DMS53 treated with DMSO at 0.1 percent for 48 hours (cell line): ENCODE data around the gene TMEM221.
"Not testable (repeated sequence)": the region's sequence is repeated elsewhere in the genome, so short reads cannot be mapped to it uniquely, and the experiment has no call there.

ENCODE experiments used
- DNase-seq: peaks from one replicate; lab custom pipeline; 2025; ENCODE audit not compliant: unreplicated experiment; lab: John Stamatoyannopoulos, UW

TMEM221 gene

DNA sequence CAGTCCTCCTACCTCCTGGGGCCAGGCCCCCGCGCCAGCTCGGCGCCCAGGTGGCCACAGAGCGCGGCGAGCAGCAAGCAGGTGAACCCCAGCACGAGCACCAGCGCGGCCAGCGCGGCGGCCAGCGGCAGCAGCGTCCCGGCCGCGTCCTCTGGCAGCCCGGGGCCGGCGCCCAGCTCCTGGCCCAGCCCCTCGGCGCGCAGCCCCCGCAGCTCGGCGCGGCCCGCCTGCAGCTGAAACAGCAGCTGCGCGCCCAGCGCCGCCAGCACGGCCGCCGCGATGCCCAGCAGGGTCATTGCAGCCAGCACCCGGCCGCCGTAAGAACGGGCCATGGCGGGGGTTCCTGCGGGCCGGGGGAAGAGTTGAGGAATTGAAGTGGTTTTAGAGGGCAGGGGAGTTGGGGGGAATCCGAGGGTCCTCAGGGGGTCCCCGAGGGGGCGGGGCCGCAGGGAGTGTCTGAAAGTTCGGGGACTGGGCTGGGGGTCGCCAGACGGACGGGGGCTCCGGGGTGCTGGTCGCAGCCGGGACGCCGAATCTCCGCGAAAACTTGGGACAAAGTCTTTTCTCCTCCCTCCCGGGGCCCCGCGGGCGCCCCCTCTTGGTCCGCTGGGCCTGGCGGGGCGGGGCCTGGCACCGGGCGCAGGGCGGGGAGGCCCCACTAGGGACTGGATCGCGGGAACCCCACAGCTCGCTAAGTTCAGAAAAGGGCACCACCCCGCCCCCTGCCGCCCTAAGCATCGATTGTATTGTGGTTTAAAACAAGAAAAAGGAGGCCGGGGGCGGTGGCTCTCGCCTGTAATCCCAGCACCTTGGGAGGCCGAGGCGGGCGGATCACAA is at the start of gene TMEM221:
TMEM221 (minus strand) TSS at position 538 of the 837 bp plus-strand sequence; CDS start at position 332, 206 bp downstream.
- DNase-seq: no peak

DNA sequence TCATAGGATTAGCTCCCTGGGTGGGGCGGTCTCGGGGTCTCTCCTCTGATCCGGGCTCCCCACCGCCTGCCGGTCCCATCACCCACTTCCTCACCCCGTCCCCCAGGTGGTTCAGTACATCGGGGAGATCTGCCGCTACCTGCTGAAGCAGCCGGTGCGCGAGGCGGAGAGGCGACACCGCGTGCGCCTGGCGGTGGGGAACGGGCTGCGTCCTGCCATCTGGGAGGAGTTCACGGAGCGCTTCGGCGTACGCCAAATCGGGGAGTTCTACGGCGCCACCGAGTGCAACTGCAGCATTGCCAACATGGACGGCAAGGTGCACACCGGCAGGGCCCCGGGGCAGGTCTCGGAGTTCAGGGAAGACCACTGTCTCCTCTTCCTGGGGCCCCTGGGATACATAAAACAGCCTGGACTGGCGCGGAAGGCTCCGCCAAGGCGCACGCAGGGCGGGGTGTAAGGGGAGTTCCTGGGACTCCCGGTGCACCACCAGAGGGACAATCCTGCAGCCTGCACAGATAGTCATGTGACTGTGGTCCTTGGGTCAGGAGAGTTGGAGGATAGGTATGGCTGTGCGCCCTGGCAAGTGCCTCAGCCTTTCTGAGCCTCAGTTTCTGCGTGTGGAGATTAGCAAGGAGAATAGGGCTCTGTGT is 48.8 kb upstream of the TMEM221 start:
- DNase-seq: no peak

DNA sequence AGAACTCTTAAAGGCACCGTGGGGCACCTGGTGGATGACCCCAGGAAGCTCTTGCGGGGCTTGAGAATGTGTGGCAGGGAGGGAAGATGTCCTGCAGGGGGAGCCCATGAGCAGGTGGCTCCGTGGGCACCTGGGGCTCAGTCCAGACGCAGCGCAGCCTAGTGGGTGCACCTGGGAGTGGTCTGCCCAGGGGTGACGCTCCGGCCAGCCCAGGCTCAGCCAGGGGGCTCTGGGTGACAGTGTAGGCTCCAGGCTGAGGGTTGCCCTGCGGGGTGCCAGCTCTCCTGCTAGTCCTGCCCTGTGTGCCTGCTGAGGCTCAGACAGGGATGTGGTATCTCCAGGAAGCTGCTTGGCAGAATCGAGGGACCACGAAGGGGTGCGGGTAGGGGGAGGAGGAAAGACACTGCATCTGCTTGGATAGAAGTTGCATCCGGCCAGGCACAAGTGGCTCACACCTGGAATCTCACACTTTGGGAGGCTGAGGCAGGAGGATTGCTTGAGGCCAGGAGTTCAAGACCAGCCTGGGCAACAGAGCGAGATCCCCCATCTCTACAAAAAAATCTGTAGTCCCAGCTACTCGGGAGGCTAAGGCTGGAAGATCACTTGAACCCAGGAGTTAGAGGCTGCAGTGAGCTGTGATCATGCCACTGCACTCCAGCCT is 48.0 kb upstream of the TMEM221 start:
- DNase-seq: peak; percentile 44

DNA sequence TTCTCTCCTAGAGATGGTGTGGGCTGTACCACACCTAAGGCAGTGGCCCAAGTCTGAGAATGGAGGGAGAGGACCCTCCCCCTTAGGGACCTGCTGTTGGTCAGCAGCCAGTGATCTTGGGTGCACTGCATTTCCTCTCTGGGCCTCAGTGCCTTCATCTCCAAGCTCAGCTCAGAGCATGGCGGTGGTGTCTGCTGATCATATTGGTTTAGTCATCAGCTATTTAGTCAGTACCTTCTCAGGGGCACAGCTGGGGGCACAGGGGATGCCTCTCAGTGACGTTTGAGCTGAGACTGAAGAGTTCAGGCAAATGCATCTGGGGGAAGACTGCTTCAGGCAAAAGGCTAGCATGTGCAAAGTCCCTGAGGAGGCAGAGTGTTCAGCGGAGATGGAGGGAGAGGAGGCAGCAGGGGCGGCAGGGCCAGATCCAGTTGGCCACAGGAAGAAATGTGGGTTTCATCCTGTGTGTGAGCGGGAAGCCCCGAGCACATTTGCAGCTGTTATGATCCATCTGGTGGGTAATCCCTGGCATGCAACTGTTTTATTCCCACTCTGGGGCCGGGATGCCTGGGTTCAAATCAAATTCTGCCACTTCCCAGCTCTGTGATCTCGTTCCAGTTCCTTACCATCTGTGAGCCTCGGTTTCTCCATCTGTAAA is 47.3 kb upstream of the TMEM221 start:
- no peak for DNase-seq

DNA sequence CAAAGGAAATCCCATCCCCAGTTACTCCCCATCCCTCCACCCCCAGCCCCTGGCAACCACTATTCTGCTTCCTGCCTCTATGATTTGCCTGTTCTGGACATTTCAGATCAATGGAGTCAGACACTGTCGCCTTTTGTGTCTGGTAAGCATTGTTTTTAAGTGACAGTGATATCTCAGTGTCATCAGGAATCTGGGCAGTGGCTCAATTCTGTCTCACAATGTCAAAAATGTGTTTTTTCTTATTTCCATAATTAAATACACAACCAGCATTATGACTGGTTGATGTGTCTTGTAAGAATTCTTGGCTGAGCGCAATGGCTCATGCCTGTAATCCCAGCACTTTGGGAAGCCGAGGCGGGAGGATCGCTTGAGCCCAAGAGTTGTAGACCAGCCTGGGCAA is 42.8 kb upstream of the TMEM221 start:
- no peak for DNase-seq

DNA sequence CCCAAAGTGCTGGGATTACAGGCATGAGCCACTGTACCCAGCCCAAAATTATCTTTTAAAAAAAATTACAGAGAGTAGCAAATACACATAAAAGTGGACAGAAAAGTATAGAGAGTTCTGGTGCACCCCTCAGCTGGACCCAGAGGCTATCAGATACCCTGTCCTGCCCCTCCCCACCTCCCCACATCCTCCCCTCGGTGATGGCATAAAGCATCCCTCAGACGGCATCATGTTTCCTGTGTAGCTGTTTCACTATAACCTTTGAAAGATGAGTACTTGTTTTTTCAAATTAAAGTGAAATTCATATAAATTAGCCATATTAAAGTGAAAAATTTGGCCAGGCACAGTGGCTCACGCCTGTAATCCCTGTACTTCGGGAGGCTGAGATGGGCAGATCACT is 41.9 kb upstream of the TMEM221 start:
- no peak for DNase-seq

DNA sequence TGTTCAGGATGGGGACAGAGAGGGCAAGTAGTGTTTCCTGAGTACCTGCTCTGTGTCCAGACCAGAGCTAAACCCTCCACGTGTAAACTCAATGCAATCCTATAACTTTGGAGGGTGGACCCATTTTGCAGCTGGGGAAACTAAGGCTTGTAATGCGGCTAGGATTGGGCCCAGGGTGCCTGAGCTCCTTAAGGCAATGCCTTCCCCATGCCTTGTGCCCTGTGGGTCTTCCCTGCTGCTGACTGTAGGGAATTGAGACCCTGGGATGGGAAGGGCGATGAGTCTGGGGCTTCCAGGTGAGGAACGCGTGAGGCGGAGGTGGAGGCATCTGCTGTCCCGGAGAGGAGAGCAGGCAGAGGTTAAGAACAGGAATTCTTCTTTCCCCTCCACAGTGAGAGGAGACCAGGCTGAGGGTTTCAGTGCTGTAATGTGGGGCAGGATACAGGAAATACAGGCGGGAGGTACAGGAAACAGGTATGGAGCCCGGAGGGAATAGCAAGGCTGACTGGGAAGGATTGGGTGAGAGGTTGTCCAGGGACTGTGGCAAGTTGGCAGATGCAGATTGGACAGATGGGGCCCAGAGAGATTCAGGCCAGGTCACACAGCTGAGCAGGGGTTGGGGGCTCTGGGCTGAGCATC is 41.0 kb upstream of the TMEM221 start:
- DNase-seq: no peak

DNA sequence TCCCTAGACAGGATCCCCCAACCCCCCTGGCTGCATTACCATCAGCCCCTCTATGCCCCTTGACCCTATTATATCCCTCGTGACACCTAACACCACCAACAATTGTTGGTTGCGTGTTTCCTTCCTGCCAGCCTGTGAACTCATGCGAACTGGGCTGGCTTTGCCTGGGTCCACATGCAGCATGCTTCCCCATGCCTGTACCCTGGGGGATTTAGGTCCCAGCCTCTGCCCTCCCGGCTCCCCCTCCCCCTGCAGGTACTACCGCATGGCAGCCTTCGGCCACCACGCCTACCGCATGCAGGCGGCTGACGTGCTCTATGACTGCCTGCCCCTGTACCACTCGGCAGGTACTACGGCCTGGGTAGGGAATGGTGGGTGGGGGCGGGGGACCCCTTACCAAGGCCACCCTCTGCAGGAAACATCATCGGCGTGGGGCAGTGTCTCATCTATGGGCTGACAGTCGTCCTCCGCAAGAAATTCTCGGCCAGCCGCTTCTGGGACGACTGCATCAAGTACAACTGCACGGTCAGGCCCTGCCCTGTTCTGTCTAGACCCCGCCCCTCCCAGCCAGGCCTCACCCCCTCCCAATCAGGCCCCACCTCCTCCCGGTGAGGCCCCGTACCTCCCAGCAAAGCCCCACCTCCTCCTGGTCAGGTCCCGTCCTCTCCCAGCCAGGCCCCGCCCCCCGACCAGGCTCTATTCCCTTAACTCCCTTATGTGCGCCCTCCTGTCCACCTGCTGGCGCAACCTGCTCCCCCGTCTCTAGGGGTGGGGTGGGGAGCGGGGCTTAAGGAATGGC is 40.3 kb upstream of the TMEM221 start:
- DNase-seq: peak; percentile 50

DNA sequence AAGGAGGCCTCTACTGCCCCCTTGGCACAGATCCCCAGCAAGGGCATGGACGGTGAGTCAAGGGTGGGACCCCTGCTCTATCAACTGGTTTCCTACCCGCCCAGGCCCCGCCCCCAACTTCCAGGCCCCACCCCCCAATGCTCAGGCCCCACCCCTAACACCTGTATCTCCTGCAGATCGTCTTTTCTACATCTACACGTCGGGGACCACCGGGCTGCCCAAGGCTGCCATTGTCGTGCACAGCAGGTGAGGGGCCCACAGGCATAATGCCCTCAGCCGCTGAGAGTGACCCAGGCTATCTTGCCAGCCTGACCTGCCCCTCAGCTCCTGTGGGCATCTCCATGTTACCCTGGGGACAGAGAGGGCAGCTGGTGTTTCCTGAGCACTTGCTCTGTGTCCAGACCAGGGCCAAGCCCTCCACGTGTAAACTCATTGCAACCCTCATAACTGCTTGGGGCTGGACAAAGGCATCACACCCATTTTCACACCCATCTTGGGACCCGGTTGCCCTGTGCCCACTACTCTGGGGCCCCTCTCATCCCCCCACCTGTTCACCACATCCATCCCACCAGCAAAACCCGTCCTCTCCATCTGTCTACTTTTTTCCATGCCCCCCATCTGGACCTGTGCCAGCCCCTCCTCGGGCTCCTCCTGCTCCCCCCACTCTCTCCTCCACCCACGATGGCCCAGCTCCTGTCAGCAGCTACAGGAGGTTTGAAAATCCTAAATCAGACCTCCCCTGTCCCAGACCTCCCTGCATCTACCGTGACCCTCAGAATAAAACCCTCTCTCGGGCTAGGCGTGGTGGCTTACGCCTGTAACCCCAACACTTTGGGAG is 39.0 kb upstream of the TMEM221 start:
- no peak for DNase-seq

DNA sequence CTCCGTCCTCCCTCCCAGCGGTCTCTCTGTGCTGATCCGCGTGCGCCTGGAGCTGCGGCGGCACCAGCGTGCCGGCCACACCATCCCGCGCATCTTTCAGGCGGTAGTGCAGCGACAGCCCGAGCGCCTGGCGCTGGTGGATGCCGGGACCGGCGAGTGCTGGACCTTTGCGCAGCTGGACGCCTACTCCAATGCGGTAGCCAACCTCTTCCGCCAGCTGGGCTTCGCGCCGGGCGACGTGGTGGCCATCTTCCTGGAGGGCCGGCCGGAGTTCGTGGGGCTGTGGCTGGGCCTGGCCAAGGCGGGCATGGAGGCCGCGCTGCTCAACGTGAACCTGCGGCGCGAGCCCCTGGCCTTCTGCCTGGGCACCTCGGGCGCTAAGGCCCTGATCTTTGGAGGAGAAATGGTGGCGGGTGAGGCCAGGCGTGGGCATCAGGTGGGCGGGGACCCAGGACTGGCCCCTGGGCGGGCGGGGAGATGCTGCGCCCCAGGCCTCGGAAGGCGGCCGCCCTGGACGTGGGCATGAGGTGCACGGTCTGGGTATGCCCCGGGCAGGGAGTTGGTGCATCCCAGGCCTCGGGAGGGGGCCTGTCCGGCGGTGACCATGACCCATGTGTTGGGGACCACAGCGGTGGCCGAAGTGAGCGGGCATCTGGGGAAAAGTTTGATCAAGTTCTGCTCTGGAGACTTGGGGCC is 38.2 kb upstream of the TMEM221 start:
- DNase-seq: no peak

DNA sequence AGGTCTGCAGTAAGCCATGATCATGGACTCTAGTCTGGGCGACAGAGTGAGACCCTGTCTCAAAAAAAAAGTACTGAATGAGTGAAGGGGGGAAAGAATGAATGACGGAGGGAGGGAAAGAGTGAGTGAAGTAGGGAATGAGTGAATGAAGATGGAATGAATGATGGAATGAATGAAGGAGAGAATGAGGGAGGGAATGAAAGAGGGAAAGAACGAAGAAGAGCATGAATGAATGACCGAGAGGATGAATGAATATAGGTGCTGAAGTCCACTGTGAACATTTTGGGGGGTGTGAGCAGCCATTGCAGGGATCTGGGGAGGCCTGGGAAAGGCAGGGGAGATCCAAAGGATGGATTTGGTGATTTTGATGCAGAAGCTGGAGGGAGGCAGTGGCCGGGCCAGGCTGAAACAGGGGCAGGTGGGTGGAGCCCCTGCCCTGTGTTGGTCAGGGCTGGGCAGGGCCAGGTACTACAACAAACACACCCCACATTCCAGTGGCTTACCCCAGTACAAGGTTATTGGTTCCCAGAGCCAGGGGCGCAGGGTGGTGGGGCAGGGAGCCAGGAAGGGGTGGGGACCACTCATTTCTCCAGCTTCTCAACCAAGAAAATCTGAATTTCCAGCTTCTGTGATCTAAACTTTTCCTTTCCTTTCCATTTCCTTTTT is 36.2 kb upstream of the TMEM221 start:
- no peak for DNase-seq

DNA sequence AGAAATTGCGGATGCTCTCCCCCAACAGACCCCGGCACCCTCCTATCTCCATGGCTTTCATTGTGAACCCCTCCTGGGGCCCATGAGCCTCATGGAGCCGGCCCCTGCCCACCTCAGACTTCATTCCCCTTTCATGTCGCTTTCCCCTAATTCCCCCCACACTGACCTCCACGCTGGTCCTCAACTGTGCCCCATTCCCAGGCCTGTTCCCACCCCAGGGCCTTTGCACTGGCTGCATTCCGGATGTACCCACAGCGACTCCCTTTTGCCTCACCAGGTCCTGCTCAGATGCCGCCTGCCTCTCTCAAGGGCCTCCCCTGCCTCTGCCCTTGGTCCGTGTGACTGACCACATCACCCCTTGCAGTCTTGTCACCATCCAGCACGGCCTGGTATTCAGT is 35.1 kb upstream of the TMEM221 start:
- DNase-seq: no peak

DNA sequence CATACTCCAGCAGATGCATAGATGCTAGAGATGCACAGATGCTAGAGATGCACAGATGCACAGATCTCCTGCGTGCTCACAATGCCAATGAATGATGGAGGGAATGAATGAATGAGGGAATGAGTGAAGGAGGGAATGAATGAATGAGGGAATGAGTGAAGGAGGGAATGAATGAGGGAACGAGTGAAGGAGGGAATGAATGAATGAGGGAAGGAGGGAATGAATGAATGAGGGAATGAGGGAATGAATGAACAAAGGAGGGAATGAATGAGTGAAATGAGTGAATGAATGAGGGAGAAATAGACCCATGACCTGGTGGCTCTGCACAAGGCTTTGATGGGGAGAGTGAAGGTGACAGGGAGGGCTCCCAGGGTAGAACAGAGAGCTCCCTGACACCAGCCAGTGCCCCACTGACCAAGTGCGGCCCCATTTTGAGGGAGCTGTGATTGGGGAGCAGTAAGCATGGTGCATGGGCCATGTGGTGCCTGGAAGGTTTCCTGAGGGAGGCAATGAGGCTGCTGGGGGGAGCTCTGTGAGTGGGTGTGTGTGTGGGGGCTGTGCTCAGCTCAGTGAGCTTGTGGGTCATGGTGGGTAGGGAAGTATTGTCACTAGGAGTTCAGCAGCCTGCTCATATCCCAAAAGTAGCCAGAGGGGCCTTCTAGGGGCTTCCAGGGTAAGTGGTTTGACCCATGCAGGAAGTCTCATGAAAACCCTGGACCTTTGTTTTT is 34.6 kb upstream of the TMEM221 start:
- no peak for DNase-seq

DNA sequence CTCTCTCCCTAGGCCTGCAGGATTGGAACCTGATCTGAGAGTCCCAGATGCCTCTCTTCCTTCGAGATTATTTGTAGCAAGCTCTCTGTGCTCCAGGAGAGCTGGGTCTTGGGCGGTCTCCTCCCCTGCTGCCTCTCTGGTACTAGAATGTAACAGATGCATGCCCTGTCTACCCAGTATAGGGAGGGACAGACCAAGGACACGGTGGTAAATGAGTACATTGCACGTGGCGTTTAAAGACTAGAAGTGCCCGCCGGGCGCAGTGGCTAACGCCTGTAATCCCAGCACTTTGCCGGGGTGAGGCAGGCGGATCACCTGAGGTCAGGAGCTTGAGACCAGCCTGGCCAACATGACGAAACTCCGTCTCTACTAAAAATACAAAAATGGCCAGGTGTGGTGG is 33.5 kb upstream of the TMEM221 start:
- no peak for DNase-seq

DNA sequence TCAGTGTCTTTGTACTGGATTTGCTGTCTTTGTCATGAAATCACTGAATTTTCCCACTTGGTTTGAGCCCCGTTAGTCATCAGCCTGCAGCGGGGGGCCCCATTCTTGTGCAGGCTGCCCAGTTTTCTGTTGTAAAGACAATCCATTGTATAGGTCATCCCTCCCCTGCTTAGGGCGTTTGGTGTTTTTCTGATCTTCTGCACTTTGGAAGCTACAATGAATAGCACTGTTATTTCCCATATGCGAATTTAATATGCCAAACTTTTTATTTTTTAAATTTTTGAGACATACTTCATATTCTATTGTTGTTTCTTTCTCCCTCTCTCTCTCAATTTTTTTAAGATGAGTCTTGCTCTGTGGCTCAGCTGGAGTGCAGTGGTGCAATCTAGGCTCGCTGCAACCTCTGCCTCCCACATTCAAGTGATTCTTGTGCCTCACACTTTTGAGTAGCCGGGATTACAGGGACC is 30.9 kb upstream of the TMEM221 start:
- no peak for DNase-seq

DNA sequence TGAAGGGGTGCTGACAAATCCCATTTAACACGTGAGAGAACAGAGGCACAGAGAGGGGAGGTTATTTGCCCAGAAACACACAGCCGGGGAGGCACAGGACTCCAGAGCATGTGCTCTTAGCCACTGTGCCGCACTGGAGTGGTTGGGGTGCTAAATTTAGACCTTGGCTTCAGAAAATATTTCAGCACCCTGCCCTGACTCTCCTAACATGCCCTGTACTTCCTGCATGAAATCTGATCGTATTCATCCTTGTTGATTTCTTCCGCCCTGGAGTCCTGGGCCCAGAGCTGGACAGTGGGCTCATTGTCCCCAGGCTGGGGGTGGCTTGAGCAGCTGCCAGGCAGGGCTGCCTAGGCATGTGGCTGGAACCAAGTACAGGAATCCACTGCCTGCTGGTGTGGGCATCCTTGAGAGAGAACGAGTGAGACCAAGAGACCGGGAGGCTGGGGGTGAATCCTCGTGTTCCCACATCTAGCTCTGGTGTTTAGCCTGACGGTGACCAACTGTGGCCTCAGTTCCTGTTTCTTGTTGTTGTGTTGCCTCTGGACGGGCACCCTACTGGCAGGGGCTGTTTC is 27.2 kb upstream of the TMEM221 start:
- no peak for DNase-seq

DNA sequence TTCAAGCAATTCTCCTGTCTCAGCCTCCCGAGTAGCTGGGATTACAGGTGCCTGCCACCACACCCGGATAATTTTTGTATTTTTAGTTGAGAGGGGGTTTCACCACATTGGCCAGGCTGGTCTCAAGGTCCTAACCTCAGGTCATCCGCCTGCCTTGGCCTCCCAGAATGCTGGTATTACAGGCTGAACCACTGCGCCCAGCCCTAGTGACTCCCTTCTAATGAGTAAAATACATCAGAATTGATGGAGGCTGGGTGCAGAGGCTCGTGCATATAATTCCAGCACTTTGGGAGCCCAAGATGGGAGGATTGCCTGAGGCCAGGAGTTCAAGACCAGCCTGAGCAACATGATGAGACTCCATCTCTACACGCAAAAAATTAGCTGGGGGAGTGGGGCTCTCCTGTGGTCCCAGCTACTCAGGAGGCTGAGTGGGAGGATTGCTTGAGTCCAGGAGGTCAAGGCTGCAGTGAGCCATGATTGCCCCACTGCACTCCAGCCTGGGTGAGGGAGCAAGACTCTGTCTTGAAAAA is 26.6 kb upstream of the TMEM221 start:
- not testable (repeated sequence) for DNase-seq
